Endodermal cell (in vitro differentiated cells): ENCODE results near the gene RPTOR. TPM values are rescaled to one million over a fixed set of nuclear protein-coding genes. Genes with fewer than 3 reads are reported as not detected.

Experiments
- DNase-seq: peaks from one replicate; pipeline ENCODE4 v3.0.0-alpha.2; 2017
- H3K27ac ChIP-seq: 2 replicates; pipeline ENCODE4 v1.5.1; 2013; ENCODE audit warnings: mild to moderate bottlenecking, low read depth, low read length, moderate library complexity
- H3K27me3 ChIP-seq: 2 replicates; pipeline ENCODE4 v1.6.1; 2013; ENCODE audit warnings: mild to moderate bottlenecking, low read length, moderate library complexity; ENCODE audit not compliant: insufficient read depth, control insufficient read depth, poor library complexity, severe bottlenecking
- H3K36me3 ChIP-seq: 2 replicates; pipeline ENCODE4 v1.7.0; 2013; ENCODE audit warnings: mild to moderate bottlenecking, low read length, moderate library complexity; ENCODE audit not compliant: control insufficient read depth, insufficient read depth
- H3K4me1 ChIP-seq: one replicate; pipeline ENCODE4 v1.7.0; 2013; ENCODE audit warnings: low read length; ENCODE audit not compliant: control insufficient read depth, insufficient read depth
- H3K4me3 ChIP-seq: 2 replicates; pipeline ENCODE4 v1.5.1; 2013; ENCODE audit warnings: mild to moderate bottlenecking, low read length, moderate library complexity
- H3K9ac ChIP-seq: 2 replicates; pipeline ENCODE4 v1.6.1; 2013; ENCODE audit warnings: mild to moderate bottlenecking, low read length, moderate library complexity; ENCODE audit not compliant: poor library complexity, severe bottlenecking; ENCODE audit errors: extremely low read depth
- H3K9me3 ChIP-seq: 2 replicates; pipeline ENCODE4 v1.6.1; 2013; ENCODE audit warnings: mild to moderate bottlenecking, low read length, moderate library complexity; ENCODE audit not compliant: control insufficient read depth
- H3K27ac Mint-ChIP-seq: 2 replicates; pipeline ENCODE4 v1.8.0; 2020; ENCODE audit warnings: mixed read lengths
- H3K27me3 Mint-ChIP-seq: 2 replicates; pipeline ENCODE4 v1.8.0; 2021; ENCODE audit warnings: mild to moderate bottlenecking, mixed read lengths; ENCODE audit not compliant: insufficient read depth
- H3K36me3 Mint-ChIP-seq: 2 replicates; pipeline ENCODE4 v1.8.0; 2020; ENCODE audit warnings: low read depth, mixed read lengths
- H3K4me1 Mint-ChIP-seq: 2 replicates; pipeline ENCODE4 v1.8.0; 2020; ENCODE audit warnings: mixed read lengths
- H3K4me3 Mint-ChIP-seq: 2 replicates; pipeline ENCODE4 v1.8.0; 2020; ENCODE audit warnings: mild to moderate bottlenecking, moderate library complexity, mixed read lengths
- H3K9me3 Mint-ChIP-seq: 2 replicates; pipeline ENCODE4 v1.8.0; 2020; ENCODE audit warnings: mild to moderate bottlenecking, mixed read lengths
- CTCF ChIP-seq: fragments of 200-600 bp; sonication (generic); conservative IDR thresholded peaks from 2 replicates; pipeline ENCODE4 v1.5.0; 2021; ENCODE audit warnings: antibody characterized with exemption, mild to moderate bottlenecking
- WGBS, 2 experiments: methylation state at CpG; one replicate each; pipeline versions ENCODE4 v1.1.5 to v1.1.7; 2013; ENCODE audit warnings: missing lambda C conversion rate in 2 of 2, mixed read lengths in 1 of 2; ENCODE audit not compliant: insufficient coverage in 1 of 2, insufficient read length in 1 of 2; 5-methylcytosine and 5-hydroxymethylcytosine counted together
- total RNA-seq, 2 donors: library from RNA; stranded (reverse); fragmentation: NEBNext Ultra II Directional in 1 of 2; extraction: Animal tissue kit (Norgen Biotek cat#: 25700) in 1 of 2; gene quantifications; 2 replicates in 1 of 2; 3 replicates in 1 of 2; pipeline ENCODE4 v1.2.1, GENCODE V29; 2021

Gene RPTOR
- total RNA-seq, 2 donors from 2014 or later, result 45.1 to 53.4 TPM

- Mint-ChIP-seq H3K27ac (peak overlapping the region; percentile 57), H3K4me1 (no peaks in the 10 kb centered on the region), H3K9me3 (no peaks in the 10 kb centered on the region), H3K27me3 (no peaks in the 10 kb centered on the region), H3K36me3 (peaks cover 32% of the 10 kb centered on the region), H3K4me3 (no peak overlapping the region)
- Histone ChIP-seq H3K4me3 (no peak overlapping the region), H3K27ac (no peak overlapping the region), H3K27me3 (no peaks in the 10 kb centered on the region), H3K4me1 (no peaks in the 10 kb centered on the region), H3K9ac (no peak overlapping the region), H3K36me3 (peaks cover 21% of the 10 kb centered on the region), H3K9me3 (no peaks in the 10 kb centered on the region)
- DNase-seq, result no peak
- WGBS, 2 experiments, result 88 to 90% methylated on average over 18 of the region's 18 CpGs
- no peak for TF ChIP-seq CTCF
Measured at GRCh38 chr17:80890921-80891396, 346.3 kb downstream of the RPTOR start.

- Mint-ChIP-seq H3K27me3 (no peaks in the 10 kb centered on the region), H3K27ac (peak overlapping the region; percentile 11), H3K9me3 (no peaks in the 10 kb centered on the region), H3K4me3 (no peak overlapping the region), H3K4me1 (no peaks in the 10 kb centered on the region), H3K36me3 (peaks cover 28% of the 10 kb centered on the region)
- Histone ChIP-seq H3K9me3 (no peaks in the 10 kb centered on the region), H3K27ac (peak overlapping the region; percentile 17), H3K36me3 (peaks cover 21% of the 10 kb centered on the region), H3K9ac (no peak overlapping the region), H3K27me3 (no peaks in the 10 kb centered on the region), H3K4me1 (no peaks in the 10 kb centered on the region), H3K4me3 (no peak overlapping the region)
- no peak for DNase-seq
- whole genome bisulfite sequencing, 2 experiments, result 86 to 90% methylated on average over 21 to 23 of the region's 23 CpGs
- TF ChIP-seq CTCF, result no peak
Measured at GRCh38 chr17:80891397-80892018, 346.9 kb downstream of the RPTOR start.

- H3K4me1 ChIP-seq, result no peaks in the 10 kb centered on the region
- WGBS, 2 experiments, result 88 to 93% methylated on average over 34 to 35 of the region's 35 CpGs
- H3K27ac ChIP-seq, result peak overlapping the region; percentile 50
- H3K9ac ChIP-seq, result no peak overlapping the region
- no peak for DNase-seq
- H3K4me1 Mint-ChIP-seq, result no peaks in the 10 kb centered on the region
- H3K36me3 Mint-ChIP-seq, result peaks cover 28% of the 10 kb centered on the region
- no peak overlapping the region for H3K4me3 Mint-ChIP-seq
- H3K27me3 ChIP-seq, result no peaks in the 10 kb centered on the region
- no peaks in the 10 kb centered on the region for H3K27me3 Mint-ChIP-seq
- H3K4me3 ChIP-seq, result no peak overlapping the region
- TF ChIP-seq CTCF, result no peak
- H3K27ac Mint-ChIP-seq, result peak overlapping the region; percentile 48
- H3K9me3 ChIP-seq, result no peaks in the 10 kb centered on the region
- peaks cover 26% of the 10 kb centered on the region for H3K36me3 ChIP-seq
- H3K9me3 Mint-ChIP-seq, result no peaks in the 10 kb centered on the region
Measured at GRCh38 chr17:80892019-80892855, 347.6 kb downstream of the RPTOR start.
